Prostate gland (tissue), 2 donors: Measurements from ENCODE around the gene FAM185A.
"Not testable (repeated sequence)": the region's sequence is repeated elsewhere in the genome, so short reads cannot be mapped to it uniquely, and the experiment has no call there.

ENCODE experiments used
- CTCF ChIP-seq, 4 experiments: fragments of 200-600 bp in 2 of 4; fragments of 450-650 bp in 2 of 4; sonication (generic) in 2 of 4; IDR thresholded peaks; 1 replicate in 3 of 4; 2 replicates in 1 of 4; pipeline ENCODE4 v1.5.1; 2016 to 2019; ENCODE audit warnings: antibody characterized with exemption in 4 of 4, mild to moderate bottlenecking in 2 of 4, moderate library complexity in 2 of 4
- POLR2A ChIP-seq: fragments of 450-650 bp; IDR thresholded peaks from one replicate; pipeline ENCODE4 v1.6.1; 2016; ENCODE audit warnings: antibody characterized with exemption, mild to moderate bottlenecking
- POLR2AphosphoS5 ChIP-seq: sonication (generic); formaldehyde crosslinking; IDR thresholded peaks from one replicate; pipeline ENCODE4 v1.6.1; 2017; ENCODE audit warnings: antibody characterized with exemption

- TF ChIP-seq CTCF (IDR thresholded peaks at IDR 0.05); POLR2A; POLR2AphosphoS5: not testable (repeated sequence)
Observed at GRCh38 chr7:102714774-102715522, 33.9 kb upstream of the FAM185A start.
